ENCODE results near the gene OAF.
"Not testable (repeated sequence)": the region's sequence is repeated elsewhere in the genome, so short reads cannot be mapped to it uniquely, and the experiment has no call there.

OAF gene

GRCh38 chr11:120261931-120262330 is 51.1 kb downstream of the OAF start:
- no peak for DNase-seq (ENCODE audit: extremely low read depth in 1 of 2, low read depth in 1 of 2)

- DNase-seq (ENCODE audit: extremely low read depth in 1 of 2, low read depth in 1 of 2) = no peak
Measured at GRCh38 chr11:120267319-120267718, 56.5 kb downstream of the OAF start.

- DNase-seq (ENCODE audit: extremely low read depth in 1 of 2, low read depth in 1 of 2) = no peak
Measured at GRCh38 chr11:120268686-120269085, 57.9 kb downstream of the OAF start.

GRCh38 chr11:120270386-120270785 is 59.6 kb downstream of the OAF start:
- DNase-seq (ENCODE audit: extremely low read depth in 1 of 2, low read depth in 1 of 2) = no peak

- no peak for DNase-seq (ENCODE audit: extremely low read depth in 1 of 2, low read depth in 1 of 2)
Measured at GRCh38 chr11:120271672-120272071, 60.8 kb downstream of the OAF start.

- no peak for DNase-seq (ENCODE audit: extremely low read depth in 1 of 2, low read depth in 1 of 2)
Measured at GRCh38 chr11:120272303-120272702, 61.5 kb downstream of the OAF start.

- DNase-seq (ENCODE audit: extremely low read depth in 1 of 2, low read depth in 1 of 2) = no peak
Measured at GRCh38 chr11:120273432-120273831, 62.6 kb downstream of the OAF start.

GRCh38 chr11:120273956-120274355 is 63.1 kb downstream of the OAF start:
- DNase-seq (ENCODE audit: extremely low read depth in 1 of 2, low read depth in 1 of 2) = not testable (repeated sequence)

- no peak for DNase-seq (ENCODE audit: extremely low read depth in 1 of 2, low read depth in 1 of 2)
Measured at GRCh38 chr11:120279502-120279901, 68.7 kb downstream of the OAF start.

Measured in activated CD8-positive, alpha-beta memory T cell treated with anti-CD3 and anti-CD28 coated beads for 1 hour (primary cell).